ENCODE measurements around the gene SEC16B. TPM values are rescaled to one million over a fixed set of nuclear protein-coding genes. Genes with fewer than 3 reads are reported as not detected.

Gene SEC16B
- total and polyA plus RNA-seq, 2 of the 13 experiments (the other 11 are each of a cell fraction or from before 2014, with no cell fraction given): 4.6 to 5.8 TPM

GRCh38 chr1:177945943-177946650, 23.8 kb downstream of the SEC16B start (continued):
- TF ChIP-seq CREB1 (IDR thresholded peaks at IDR 0.05): no peak
- no peak for TF ChIP-seq CREB1 (CRISPR knock-in tag; IDR thresholded peaks at IDR 0.05)
- TF ChIP-seq SRY (CRISPR knock-in tag; IDR thresholded peaks at IDR 0.05): no peak
- no peak for TF ChIP-seq ZNF142 (CRISPR knock-in tag; IDR thresholded peaks at IDR 0.05)
- TF ChIP-seq KAT2B (IDR thresholded peaks at IDR 0.05; ENCODE audit: borderline replicate concordance, low read depth, low read length): no peak
- TF ChIP-seq CENPX (CRISPR knock-in tag; IDR thresholded peaks at IDR 0.05): no peak
- TF ChIP-seq ZNF362 (CRISPR knock-in tag; IDR thresholded peaks at IDR 0.05; ENCODE audit: borderline replicate concordance): peak; percentile 82; the same call in 1 of the 2 replicates
- no peak for TF ChIP-seq BATF2 (CRISPR knock-in tag; IDR thresholded peaks at IDR 0.05)
- peak; percentile 88 for TF ChIP-seq STAG1 (CRISPR knock-in tag; IDR thresholded peaks at IDR 0.05)
- no peak for TF ChIP-seq ZNF749 (CRISPR knock-in tag; IDR thresholded peaks at IDR 0.05; ENCODE audit: borderline replicate concordance)
- no peak for TF ChIP-seq IRX3 (CRISPR knock-in tag; IDR thresholded peaks at IDR 0.05; ENCODE audit: borderline replicate concordance, low read depth)
- no peak for TF ChIP-seq MZF1 (CRISPR knock-in tag; IDR thresholded peaks at IDR 0.05; ENCODE audit: borderline replicate concordance)
- 0 out of 2 replicates have a peak, but pooled peaks have one; percentile 35 for TF ChIP-seq ZNF580 (CRISPR knock-in tag; IDR thresholded peaks at IDR 0.05; ENCODE audit: borderline replicate concordance, low read depth)
- TF ChIP-seq ZNF761 (CRISPR knock-in tag; conservative IDR thresholded peaks at IDR 0.05): no peak
- 0 out of 2 replicates have a peak, but pooled peaks have one; percentile 10 for TF ChIP-seq SALL1 (CRISPR knock-in tag; IDR thresholded peaks at IDR 0.05)
- TF ChIP-seq SIN3B (IDR thresholded peaks at IDR 0.05; ENCODE audit: low read length): no peak
- TF ChIP-seq SIN3A (IDR thresholded peaks at IDR 0.05; ENCODE audit: borderline replicate concordance, low read depth, low read length): no peak
- no peak for TF ChIP-seq CREB3 (CRISPR knock-in tag; IDR thresholded peaks at IDR 0.05)
- TF ChIP-seq ZNF547 (CRISPR knock-in tag; IDR thresholded peaks at IDR 0.05): no peak
- TF ChIP-seq RAD21 (CRISPR knock-in tag; IDR thresholded peaks at IDR 0.05): peak; percentile 76
- TF ChIP-seq ZNF552 (CRISPR knock-in tag; IDR thresholded peaks at IDR 0.05; ENCODE audit: borderline replicate concordance): no peak
- no peak for TF ChIP-seq HIVEP1 (CRISPR knock-in tag; IDR thresholded peaks at IDR 0.05)

Measured in HepG2 (cell line).